ENCODE measurements around the gene AHDC1. TPM values are rescaled to one million over a fixed set of nuclear protein-coding genes. Genes with fewer than 3 reads are reported as not detected.
"Not testable (repeated sequence)": the region's sequence is repeated elsewhere in the genome, so short reads cannot be mapped to it uniquely, and the experiment has no call there.

The AHDC1 gene
- total RNA-seq, 1 experiment from 2014 or later = 20.4 TPM

DNA sequence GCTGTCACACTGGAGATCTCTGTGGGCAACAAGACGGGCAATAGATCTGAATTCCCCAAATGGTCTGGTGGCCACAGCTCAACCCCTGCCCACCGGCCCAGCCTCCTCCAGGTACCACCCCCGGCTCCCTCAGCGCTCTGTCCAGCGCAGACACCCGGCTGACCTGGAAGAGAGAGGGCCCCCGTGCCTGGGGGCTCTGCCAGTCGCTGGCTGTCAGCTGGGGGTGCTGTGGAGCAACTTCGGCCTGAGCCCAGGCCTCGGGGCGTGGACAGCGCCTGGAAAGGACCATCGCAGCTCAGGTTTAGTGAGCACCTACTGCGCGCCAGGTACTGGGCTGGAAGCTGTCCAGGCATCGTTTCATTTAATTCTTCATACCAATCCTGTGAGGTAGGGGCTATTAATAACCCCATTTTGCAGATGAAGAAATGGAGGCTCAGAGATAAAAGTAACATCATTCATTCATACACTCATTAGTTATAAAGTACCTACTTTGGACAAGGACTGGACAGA, 51.0 kb downstream of the AHDC1 start:
- DNase-seq (ENCODE audit: low spot score) = no peak

DNA sequence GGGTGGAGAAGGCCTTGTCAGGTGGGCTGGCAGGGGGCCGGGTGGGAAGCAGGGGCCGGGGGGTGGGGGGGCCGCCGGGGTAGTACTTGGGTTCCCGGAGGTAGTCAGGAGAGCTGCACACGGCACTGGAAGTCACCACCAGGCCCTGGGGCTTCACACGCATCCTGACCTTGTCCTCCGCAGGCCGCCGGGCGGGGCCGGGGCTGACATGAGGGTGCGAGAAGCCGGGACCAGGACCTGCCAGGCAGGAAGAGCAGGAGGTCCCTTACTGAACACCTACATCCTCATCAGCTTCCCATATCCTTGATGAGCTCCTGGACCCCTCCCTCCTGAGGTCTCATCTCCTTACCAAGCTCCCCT, 52.0 kb downstream of the AHDC1 start:
- no peak for DNase-seq (ENCODE audit: low spot score)

DNA sequence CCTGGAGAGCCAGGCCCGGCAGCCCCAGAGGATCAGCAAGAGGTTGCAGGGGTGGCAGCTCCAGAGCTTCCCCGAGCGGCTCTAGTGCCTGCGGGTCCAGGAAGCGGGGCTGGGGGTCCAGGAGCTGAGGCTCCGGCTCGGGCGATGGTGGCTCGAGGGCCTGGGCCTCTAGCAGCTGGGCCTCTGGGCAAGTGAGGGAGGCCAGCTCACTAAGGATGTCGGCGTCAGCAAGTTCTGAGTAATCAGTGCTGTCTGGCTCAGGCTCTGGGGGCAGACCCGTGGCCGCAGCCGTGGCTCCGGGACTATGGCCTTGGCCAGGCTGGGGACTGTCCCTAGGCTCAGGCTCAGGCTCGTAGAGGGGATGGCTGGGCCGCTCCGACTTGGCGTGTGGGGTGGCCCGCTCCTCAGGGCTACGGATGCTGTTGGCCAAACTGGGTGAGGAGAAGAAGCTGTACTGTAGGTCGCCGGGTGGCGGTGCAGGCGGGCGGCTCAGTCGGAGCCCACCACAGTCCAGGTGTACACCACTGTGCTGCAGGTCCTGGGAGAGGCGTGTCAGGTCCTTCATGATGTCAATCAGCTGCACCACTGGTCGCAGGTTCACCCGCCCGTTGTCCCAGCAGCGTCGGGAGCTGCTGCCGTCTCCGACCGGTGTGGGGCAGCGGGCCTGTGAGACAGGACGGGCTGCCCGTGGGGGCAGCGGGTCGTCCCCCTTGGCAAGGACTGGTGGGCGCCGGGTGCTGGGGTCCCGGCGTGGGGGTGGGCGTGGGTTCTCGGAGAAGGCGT, 52.6 kb downstream of the AHDC1 start:
- no peak for DNase-seq (ENCODE audit: low spot score)

GRCh38 chr1:27550510-27551169, 53.3 kb downstream of the AHDC1 start:
- DNase-seq (ENCODE audit: low spot score) = no peak

GRCh38 chr1:27549807-27550408, 54.0 kb downstream of the AHDC1 start:
- DNase-seq (ENCODE audit: low spot score) = no peak

DNA sequence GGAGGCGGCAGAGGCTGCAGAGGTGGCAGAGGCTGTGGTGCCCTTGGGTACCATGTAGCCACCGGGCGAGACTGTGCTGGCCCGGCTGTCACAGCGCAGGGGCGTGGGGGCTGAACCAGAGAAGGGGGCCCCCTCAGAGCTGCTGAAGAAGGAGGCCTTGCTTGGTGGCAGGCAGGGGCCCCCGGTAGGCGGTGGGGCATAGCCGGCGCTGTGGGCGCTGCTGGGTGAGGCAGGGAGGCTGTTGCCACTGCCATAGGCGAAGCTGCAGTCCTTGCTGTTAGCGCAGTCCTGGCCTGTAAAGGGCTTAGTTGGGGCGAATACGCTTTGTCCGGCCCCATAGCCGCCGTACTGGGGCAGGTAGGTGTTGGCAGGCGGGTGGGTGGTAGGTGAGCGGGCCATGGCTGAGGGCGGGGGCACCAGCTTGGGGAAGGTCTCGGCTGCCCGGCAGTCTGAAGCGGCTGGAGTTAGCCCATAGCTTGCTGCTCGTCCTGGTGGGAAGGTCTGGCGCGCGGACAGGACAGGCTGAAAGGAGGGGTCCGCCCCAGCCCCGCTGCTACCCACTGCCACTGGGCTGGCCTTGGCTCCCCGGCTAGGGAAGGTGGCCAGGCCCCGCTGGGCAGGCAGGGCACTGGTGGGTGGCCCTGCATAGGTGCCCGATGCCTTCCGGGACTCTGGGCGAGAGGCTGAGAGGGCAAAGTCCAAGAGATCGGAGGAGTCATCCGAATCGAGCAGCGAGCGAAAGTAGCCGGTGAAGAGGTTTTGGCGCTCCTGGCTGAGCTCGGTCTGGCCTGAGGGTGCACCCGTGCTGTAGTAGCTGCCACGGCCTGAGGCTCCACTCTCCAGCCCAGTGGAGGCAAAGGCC, 54.9 kb downstream of the AHDC1 start:
- DNase-seq (ENCODE audit: low spot score) = no peak

- no peak for DNase-seq (ENCODE audit: low spot score)
These were observed 55.6 kb downstream of the AHDC1 start for GRCh38 chr1:27548136-27548853.

- no peak for DNase-seq (ENCODE audit: low spot score)
These were observed 56.5 kb downstream of the AHDC1 start for GRCh38 chr1:27547220-27548116.

- no peak for DNase-seq (ENCODE audit: low spot score)
These were observed 58.1 kb downstream of the AHDC1 start for GRCh38 chr1:27545876-27546275.

DNA sequence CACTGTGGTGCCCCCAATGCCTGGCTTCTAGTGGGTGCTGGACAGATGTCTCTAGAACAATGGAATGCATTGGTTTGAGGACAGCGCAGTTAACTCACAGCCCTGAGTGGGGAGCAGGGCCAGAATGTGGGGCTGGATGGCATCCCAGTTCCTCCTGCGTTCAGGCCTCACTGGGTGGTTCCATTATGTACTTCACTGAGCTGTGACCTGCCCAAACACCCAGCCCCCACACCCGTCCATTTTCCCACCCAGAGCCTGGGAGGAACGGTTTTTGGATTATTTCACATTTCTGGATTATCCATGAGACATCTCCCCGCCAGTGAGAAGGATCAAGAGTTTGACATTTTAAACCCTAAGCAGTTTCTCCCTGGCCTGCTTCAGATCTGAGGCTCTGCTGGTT, 58.7 kb downstream of the AHDC1 start:
- DNase-seq (ENCODE audit: low spot score) = no peak

DNA sequence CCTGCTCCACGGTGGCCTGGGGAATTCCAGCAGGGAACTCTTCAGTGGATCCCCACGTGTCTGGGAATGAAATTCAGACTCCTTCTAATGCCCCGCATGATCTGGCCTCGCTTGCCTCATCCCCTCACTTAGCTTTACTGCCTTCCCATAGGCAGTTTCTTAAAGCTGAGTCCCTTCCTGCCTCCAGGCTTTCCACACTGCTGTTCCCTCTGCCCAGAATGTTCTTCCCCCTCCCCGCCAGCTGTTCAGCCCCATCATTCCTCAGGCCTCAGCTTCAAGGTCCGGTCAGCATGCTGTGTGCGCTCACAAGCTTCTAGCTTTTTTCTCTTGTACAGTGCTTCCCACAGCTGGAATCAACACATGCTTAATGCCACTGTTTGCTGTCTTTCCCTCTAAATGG, 59.1 kb downstream of the AHDC1 start:
- DNase-seq (ENCODE audit: low spot score) = no peak

DNA sequence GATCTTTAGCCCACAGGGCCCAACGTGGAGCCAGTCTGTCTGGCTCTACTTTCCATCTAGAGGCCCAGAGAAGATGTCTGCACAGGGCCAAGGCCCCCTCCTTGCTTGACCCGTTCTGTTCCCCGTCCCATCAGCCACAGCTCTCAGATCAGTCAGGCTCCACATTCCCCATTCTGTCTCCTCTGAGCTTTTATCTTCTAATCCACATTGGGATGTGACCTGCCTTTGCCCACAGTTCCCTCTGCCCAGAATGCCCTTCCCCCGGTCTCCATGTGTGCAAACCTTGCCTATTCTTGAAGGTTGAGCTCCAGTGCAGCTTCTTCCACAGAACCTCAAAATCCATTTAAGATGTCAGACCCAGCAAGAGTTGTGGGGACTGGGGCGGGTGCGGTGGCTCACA, 60.7 kb downstream of the AHDC1 start:
- no peak for DNase-seq (ENCODE audit: low spot score)

- peak; percentile 88 for DNase-seq (ENCODE audit: low spot score)
These were observed 61.3 kb downstream of the AHDC1 start for GRCh38 chr1:27542463-27543273.

DNA sequence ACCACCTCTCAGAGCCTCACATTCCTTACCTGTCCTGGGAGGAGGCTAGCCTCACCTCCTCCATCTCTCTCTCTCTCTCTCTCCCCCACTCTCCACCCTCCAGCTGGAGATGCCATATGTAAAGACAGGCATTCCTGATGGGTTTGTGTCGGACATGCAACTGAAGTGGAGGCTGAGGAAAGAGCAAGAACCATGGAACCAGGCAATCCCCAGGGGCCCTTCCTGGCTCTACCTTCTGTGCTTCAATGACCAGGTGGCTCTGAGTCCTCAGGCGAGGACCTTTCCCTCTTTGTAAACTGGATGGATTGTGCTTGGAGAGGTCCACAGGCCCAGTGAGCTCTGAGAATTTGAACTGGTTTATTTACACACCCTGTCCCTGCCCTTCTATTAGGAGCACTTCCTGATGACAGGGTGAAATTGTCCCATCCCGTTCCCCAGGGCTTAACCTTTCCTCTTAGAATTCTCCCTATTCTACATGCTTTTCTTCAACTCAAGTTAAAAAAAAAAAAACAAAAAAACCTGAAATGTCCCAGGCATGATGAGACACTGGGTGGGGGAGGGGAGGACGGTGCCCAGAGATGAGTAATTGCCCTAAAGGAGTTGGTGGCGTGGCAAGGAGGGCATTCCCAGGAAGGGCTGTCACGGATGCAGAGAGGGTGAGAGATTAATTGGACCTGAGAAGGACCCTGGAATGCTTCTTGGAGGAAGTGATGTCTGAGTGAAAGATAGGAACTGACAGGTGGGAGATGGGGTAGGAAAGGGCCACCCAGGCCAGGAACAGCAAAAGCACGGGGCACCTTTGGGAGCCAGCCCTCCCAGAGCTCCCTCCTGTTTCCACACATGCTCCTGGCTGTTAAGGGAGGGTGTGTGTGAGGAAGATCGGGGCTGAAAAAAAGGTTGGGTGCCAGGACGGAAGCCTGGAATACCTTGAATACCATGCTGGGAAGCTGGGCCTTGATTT, 63.8 kb downstream of the AHDC1 start:
- peak; percentile 31 for DNase-seq (ENCODE audit: low spot score)

DNA sequence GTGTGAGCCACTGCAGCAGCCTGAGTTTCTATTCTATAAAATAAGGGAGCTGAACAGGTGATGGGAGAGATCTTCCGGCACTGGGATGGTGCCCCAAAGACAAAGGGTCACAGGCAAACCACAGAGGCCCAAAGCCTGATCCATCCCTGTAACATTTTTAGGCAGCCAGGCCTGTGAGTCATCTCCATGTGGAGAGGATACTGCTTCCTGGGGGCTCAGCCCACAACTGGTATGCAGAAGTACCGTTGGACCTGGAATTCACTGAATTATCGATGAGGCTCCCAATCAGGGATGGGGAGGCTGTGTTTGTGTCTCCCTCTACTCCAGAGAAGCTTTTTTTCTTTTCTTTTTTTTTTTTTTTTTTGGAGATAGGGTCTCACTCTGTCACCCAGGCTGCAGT, 65.2 kb downstream of the AHDC1 start:
- peak; percentile 58 for DNase-seq (ENCODE audit: low spot score)

GRCh38 chr1:27538305-27538676, 65.7 kb downstream of the AHDC1 start:
- not testable (repeated sequence) for DNase-seq (ENCODE audit: low spot score)

DNA sequence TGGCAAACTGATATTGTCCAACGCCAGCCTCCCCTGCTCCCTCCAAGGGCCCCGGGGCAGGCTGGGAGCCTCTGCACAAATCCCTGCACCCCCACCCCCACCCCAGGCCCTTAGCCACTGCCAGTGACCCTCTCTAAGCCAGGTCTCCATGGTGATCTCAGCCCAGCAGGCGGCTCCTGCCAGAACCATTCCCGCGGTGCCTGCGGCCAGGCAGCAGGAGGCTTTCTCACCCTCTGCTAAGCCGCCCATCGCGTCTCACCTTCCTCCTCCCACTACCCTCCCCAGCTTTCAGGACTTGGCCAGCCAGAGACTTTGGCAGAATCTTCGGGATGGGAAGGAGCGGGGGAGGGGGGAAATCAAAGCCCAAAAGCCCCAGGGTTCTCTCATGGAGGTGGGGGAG, 67.2 kb downstream of the AHDC1 start:
- no peak for DNase-seq (ENCODE audit: low spot score)
